ENCODE measurements around the gene SBF2.

GRCh38 chr11:10107497-10107896 is 186.5 kb downstream of the SBF2 start:
- no peak for TF ChIP-seq CTCF (IDR thresholded peaks at IDR 0.05)
- no peak for TF ChIP-seq POLR2A (IDR thresholded peaks at IDR 0.05)
